DMS53 treated with DMSO at 0.1 percent for 48 hours (cell line): ENCODE results near the gene FABP7.

ENCODE experiments used
- DNase-seq: peaks from one replicate; lab custom pipeline; 2025; ENCODE audit not compliant: unreplicated experiment; lab: John Stamatoyannopoulos, UW

FABP7 gene

DNA sequence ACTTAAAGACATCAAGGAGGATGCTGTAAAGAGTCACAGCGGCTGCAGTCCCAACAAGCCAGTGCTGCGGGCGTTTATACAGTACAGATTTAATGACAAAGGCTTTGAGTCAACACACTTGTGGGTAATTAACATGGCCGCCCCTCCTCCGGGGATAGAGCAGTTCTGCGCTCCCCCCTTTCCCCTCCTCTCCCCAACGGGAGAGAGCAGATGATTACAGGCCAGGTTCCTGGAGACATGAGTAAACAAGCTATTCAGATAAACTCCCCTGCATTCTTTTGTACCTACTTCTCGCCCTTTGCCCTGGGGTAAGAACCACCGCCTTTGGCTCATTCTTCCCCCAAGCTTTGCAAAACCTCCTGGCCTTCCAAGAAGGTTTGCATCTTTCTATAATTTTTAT is 23.6 kb upstream of the FABP7 start:
- DNase-seq: no peak

DNA sequence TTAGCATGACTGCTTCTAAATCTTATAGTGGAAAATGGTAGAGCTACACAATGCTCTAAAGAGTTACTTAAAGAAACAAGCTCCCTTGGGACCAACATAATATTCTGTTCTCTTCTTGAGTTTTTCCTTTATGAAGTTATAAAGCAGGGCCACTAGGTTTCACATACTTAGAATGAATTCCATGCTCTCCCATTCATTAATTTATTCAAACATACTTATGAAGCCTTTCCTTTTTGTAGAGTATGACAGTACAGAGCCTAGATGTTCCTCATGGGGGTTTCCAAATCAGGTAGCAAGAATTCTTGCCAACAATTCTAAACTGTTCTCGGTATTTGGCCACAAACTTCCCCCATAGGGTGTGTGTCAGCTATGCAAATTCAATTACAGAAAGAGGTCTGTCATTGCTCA is 20.6 kb upstream of the FABP7 start:
- DNase-seq: no peak

DNA sequence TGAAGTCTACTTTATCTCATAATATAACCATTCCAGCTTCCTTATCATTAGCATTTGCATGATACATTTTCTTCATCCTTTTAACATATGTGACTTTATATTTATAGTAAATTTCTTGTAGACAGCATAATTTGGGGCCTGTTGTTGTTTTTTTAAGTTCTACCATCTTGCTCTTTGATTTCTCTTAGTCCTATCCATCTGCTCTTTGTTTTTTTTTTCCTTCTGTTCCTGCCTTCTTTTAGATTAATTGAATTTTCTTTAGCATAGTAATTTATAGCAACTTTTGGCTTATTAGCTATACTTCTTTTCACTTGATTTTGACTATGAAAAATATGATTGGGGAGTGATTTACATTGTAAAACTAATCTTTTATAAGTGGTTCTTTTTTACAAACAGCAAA is 19.2 kb upstream of the FABP7 start:
- DNase-seq: no peak

GRCh38 chr6:122766256-122766655 is 13.3 kb upstream of the FABP7 start:
- no peak for DNase-seq

DNA sequence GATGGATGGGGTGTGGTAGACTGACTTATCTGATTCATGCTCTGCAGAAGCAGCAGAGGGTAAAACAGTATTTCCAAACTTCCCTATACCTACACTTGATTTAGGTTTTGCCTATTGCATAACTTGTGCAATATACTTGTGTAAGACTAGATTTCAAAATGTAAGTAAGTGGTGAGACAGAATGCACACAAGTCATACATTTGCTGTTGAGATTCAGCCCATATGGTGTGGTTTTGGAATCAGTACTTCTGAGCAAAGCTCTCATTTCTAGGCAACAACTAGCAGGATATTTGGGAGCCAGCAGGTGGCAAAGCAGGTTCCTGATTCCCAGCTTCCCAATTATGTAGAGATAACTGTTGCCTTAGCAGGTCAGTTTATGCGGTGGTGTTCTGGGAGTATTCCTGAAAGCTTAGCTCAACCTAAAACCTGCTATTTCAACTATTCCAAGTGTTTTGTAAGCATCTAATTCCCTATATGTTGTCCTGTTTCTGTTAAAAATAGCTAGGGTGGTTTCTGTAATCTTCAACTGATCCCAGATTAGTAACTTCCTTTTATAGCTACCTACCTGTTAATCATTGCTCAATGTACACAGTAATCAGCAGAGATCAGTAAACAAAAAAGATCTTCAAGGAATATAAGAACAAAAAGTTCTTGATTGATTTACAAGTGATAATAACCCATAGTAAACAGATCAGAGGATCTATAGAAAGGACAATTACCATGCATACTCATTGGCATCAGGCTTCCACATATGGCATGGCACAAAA is 8.5 kb upstream of the FABP7 start:
- DNase-seq: no peak

- no peak for DNase-seq
These were observed 6.6 kb upstream of the FABP7 start for GRCh38 chr6:122772724-122773415.

DNA sequence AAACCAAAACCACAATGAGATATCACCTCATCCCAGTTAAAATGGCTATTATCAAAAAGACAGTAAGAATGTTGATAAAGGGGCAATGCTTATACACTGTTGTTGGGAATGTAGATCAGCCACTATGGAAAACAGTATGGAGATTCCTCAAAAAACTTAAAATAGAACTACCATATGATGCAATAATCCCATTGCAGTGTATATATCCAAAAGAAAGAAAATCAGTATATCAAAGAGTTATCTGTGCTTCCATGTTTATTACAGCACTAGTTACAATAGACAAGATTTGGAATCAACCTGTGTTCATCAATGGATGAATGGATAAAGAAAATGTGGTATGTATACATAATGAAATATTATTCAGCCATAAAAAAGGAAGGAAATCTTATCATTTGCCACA is 3.5 kb upstream of the FABP7 start:
- no peak for DNase-seq

DNA sequence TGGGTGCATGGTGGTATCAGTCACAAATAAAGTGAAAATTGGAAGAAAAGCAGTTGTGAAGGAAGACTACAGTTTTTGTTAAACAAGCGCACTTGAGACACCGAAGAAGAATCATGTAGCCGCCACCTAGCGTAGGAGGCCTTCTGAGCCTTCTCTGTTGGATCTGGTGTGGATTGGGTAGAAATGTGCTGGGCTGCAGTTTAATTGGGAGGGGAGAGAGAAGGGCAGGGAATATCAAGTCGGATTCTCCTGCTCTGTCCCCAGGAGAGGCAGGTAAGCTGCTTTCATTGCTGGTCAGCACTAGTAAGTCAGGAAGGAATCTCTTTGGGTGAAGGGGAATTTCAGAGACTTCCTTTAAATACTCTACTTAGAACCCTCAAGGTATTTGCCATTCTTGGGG is 1.2 kb upstream of the FABP7 start:
- no peak for DNase-seq

DNA sequence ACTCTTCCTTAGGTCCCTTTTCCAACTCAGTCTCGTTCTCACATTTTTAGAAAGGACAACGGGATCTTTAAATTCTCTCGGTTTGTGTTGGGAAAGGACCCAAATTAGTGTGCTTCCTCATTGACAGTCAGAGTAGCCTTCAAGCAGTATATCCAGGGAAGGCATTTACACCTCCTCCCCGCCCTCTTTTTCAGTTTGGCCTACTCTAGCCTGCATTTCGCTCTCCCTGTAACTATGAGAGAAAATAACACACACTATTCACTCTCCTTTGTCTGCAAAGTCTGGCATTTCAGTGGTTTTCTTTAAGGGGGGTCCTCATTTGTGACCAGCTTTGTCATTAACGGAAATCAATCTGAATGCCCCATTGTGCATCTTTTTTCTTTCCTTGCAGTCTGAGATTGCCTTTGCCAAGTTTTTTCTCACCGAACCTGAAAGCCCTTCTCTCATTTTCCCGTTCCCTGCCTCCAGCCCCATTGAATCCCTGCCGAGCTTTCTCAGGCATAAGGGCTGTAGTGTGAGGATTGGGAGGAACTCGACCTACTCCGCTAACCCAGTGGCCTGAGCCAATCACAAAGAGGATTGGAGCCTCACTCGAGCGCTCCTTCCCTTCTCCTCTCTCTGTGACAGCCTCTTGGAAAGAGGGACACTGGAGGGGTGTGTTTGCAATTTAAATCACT is 393 bp upstream of the FABP7 start:
- no peak for DNase-seq

- no peak for DNase-seq
These were observed 598 bp downstream of the FABP7 start for GRCh38 chr6:122780114-122780513.

DNA sequence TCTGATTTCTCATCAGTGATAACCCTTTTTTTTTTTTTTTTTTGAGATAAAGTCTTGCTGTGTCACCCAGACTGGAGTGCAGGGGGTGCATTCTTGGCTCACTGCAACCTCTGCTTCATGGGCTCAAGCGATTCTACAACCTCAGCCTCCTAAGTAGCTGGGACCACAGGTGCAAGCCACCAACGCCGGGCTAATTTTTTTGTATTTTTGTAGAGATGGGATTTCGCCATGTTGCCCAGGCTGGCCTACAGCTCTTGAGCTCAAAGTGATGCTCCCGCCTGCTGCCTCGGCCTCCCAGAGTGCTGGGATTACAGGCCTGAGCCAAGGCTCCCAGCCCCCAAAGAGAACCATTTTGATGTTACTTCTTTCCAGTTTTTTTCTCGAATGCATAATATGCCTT is 2.2 kb downstream of the FABP7 start:
- no peak for DNase-seq

GRCh38 chr6:122783401-122783800 is 3.9 kb downstream of the FABP7 start:
- DNase-seq: no peak

- no peak for DNase-seq
These were observed 6.4 kb downstream of the FABP7 start for GRCh38 chr6:122785891-122786290.

DNA sequence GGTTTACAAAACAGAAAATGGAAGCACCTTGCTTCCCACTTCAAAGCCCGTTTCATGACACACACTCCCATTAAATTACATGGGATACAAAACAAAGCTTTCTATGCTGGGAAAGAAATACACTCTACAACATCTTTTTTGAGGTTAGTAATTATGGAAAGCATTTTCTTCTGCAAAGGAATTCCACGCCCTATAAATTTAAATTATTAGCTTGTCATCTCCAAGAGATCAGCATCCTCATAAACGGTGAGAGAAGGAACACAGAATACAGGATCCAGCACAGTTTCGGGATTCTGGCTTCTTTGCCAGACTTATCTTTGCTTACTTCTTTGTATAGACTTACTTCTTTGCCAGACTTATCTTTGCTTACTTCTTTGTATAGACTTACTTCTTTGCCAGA is 8.2 kb downstream of the FABP7 start:
- no peak for DNase-seq

- DNase-seq: no peak
These were observed 8.7 kb downstream of the FABP7 start for GRCh38 chr6:122788208-122788607.

- DNase-seq: peak; percentile 39
These were observed 9.2 kb downstream of the FABP7 start for GRCh38 chr6:122788663-122789181.

DNA sequence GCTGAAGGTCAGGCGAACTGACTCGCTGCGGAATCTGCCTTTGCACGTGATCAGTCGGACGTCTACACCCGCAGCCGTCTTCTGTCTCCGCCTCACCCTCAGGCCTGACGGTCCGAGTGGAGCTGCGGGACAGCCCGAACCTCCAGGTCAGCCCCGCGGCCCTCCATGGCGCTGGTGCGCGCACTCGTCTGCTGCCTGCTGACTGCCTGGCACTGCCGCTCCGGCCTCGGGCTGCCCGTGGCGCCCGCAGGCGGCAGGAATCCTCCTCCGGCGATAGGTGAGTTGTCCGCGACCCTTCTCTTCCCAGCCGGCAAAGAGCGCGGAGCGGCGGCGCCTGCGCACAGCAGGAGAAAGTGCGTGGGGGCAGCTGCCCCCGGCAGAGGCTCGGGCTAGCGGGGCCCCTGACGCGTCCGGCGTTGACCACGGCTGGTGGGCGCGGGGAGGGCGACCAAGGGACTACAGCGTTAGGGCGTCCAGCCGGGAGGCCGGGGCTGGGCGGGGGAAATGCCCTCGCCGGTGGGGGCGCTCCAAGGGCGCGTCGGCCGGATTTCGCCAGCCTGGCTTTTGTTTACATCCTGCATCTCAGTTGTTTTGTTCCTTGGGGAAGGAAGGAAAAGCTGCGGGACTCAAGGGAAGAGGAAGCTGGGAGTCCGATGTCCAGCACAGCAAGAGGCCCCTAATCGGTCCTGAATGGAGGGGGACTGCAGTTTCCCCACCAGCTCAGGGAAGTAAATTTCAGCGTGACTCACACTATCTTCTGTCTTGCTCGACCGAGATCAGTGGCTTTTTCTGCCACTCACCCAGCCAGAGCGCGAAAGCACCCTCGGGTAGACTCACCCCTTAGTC is 9.9 kb downstream of the FABP7 start, which contains the start of gene SMPDL3A:
TSS of gene SMPDL3A (plus strand) at position 77 of the 846 bp plus-strand sequence. CDS start at position 166, 89 bp downstream.
- DNase-seq: peak; percentile 47

GRCh38 chr6:122790028-122790422 is 10.5 kb downstream of the FABP7 start:
- peak; percentile 47 for DNase-seq

- DNase-seq: no peak
These were observed 11.2 kb downstream of the FABP7 start for GRCh38 chr6:122790423-122791309.

DNA sequence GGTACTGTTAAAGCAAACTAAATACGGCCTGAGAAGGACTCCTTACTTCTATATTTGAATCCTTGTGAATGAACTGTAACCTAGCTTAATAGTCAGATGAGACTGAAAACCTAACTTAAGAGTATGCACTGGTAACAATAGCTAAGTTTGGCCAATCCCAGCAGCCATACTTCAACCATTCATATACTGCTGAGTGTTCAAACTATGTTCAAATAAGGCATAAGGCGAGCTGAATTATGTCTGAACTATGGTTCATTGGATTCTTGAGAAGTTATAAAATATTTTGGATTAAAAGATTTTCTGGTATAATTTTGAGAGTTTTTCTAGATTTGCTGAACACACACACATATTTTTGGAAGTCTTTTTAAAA is 11.8 kb downstream of the FABP7 start:
- no peak for DNase-seq
